A673 (cell line): ENCODE data around the gene NBR1. TPM values are rescaled to one million over a fixed set of nuclear protein-coding genes. Genes with fewer than 3 reads are reported as not detected.

Source experiments
- BruUV-seq: library from RNA; stranded (reverse); fragments of 400-500 nt; replicated peaks from 2 replicates; lab custom pipeline; 2021; lab: Mats Ljungman, UMichigan
- CTCF ChIA-PET: fragments of 300-600 bp; sonication (Branson Sonifier 250); formaldehyde crosslinking; loops from one replicate; lab custom pipeline; 2022; ENCODE audit warnings: antibody characterized with exemption; lab: Charles Lee
- POLR2A ChIA-PET: fragments of 300-600 bp; sonication (Branson Sonifier 250); formaldehyde crosslinking; loops from one replicate; lab custom pipeline; 2022; ENCODE audit warnings: antibody characterized with exemption; ENCODE audit not compliant: low non-redundant PET; lab: Charles Lee
- DNase-seq: peaks from one replicate; pipeline ENCODE4 v3.0.0-alpha.2; 2015; ENCODE audit warnings: low spot score
- H3K27ac ChIP-seq: fragments of 200-600 bp; sonication (generic); 2 replicates; pipeline ENCODE4 v1.5.1; 2016; ENCODE audit warnings: mixed run types, low read depth, mild to moderate bottlenecking, mixed read lengths, antibody characterized with exemption, low read length; ENCODE audit not compliant: poor library complexity, severe bottlenecking
- H3K27me3 ChIP-seq: fragments of 200-600 bp; sonication (generic); replicated peaks from 2 replicates; pipeline ENCODE4 v1.6.1; 2017; ENCODE audit warnings: mixed run types, low read depth, mild to moderate bottlenecking, mixed read lengths, antibody characterized with exemption, low read length; ENCODE audit not compliant: insufficient read depth, poor library complexity
- H3K36me3 ChIP-seq: fragments of 200-600 bp; sonication (generic); 2 replicates; pipeline ENCODE4 v1.6.1; 2016; ENCODE audit warnings: mixed run types, mild to moderate bottlenecking, mixed read lengths, antibody characterized with exemption, low read length; ENCODE audit not compliant: insufficient read depth, poor library complexity, severe bottlenecking
- H3K4me1 ChIP-seq: fragments of 200-600 bp; sonication (generic); 2 replicates; pipeline ENCODE4 v1.6.1; 2017; ENCODE audit warnings: mixed run types, mild to moderate bottlenecking, mixed read lengths, antibody characterized with exemption, low read length; ENCODE audit not compliant: insufficient read depth, poor library complexity, severe bottlenecking
- H3K4me3 ChIP-seq: fragments of 200-600 bp; sonication (generic); 2 replicates; pipeline ENCODE4 v1.5.1; 2016; ENCODE audit warnings: low read depth, mixed run types, mild to moderate bottlenecking, mixed read lengths, low read length; ENCODE audit not compliant: poor library complexity, severe bottlenecking
- H3K9me3 ChIP-seq: fragments of 200-600 bp; sonication (generic); 2 replicates; pipeline ENCODE4 v1.6.1; 2016; ENCODE audit warnings: mixed run types, low read depth, mild to moderate bottlenecking, mixed read lengths, antibody characterized with exemption, low read length; ENCODE audit not compliant: poor library complexity, severe bottlenecking
- EZH2 ChIP-seq: fragments of 200-600 bp; sonication (generic); IDR thresholded peaks from 2 replicates; pipeline ENCODE4 v1.6.1; 2017; ENCODE audit warnings: borderline replicate concordance, low read depth, mild to moderate bottlenecking, mixed read lengths, antibody characterized with exemption, low read length; ENCODE audit not compliant: poor library complexity, severe bottlenecking
- intact Hi-C: fragments of 100-400 bp; cut with micrococcal nuclease; formaldehyde crosslinking; loops from one replicate; pipeline ENCODE4 v1.10.0; 2022; ENCODE audit not compliant: unreplicated experiment
- total RNA-seq: library from RNA; stranded (reverse); gene quantifications from 2 replicates; pipeline ENCODE4 v1.2.3, GENCODE V29; 2021
- TF ChIP-seq, protein P1 (sequence below): fragments of 300-800, 200-600 bp; sonication (generic); conservative IDR thresholded peaks from 2 replicates; pipeline ENCODE4 v1.5.1; 2017; ENCODE audit warnings: low read depth, mild to moderate bottlenecking, antibody characterized with exemption, low read length, moderate library complexity, mixed read lengths

NBR1 gene
- total RNA-seq, 1 experiment from 2014 or later, result 19.5 TPM

DNA sequence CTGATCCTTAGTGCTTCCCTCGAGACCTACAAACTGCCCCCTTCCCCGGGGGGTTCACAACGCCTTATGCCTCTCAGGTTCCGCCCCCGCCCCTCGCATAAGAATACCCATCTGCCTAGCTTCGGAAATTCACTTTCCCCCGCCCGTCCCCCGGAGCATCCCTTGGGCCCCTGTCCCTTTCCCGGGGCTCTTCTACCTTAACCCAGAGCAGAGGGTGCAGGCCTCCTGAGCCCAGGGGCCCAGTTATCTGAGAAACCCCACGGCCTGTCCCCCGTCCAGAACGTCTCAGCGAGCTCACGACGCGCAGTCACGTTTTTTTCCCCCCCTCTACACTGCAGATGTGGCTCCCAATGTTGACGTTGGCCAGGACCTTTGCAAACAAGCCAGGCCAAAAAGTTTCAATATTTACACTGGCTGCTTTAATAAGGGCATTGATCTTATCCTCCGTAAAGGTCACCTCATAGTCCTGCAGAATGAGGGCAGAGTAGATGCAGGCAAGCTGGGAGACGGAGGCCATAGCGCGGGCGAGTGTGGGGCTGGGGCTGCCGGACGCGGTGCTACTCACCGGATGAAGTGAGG lies 1.4 kb upstream of the NBR1 start:
- H3K27ac ChIP-seq, result peak overlapping the region; percentile 82
- peaks cover 9% of the 10 kb centered on the region for H3K4me1 ChIP-seq
- H3K4me3 ChIP-seq, result peak overlapping the region; percentile 62
- no TSS peak for BruUV-seq
- CTCF ChIA-PET, result no interaction called here
- DNase-seq, result peak; percentile 17
- no peaks in the 10 kb centered on the region for H3K36me3 ChIP-seq
- TF ChIP-seq EZH2, result no peak
- TF ChIP-seq, protein P1, sequence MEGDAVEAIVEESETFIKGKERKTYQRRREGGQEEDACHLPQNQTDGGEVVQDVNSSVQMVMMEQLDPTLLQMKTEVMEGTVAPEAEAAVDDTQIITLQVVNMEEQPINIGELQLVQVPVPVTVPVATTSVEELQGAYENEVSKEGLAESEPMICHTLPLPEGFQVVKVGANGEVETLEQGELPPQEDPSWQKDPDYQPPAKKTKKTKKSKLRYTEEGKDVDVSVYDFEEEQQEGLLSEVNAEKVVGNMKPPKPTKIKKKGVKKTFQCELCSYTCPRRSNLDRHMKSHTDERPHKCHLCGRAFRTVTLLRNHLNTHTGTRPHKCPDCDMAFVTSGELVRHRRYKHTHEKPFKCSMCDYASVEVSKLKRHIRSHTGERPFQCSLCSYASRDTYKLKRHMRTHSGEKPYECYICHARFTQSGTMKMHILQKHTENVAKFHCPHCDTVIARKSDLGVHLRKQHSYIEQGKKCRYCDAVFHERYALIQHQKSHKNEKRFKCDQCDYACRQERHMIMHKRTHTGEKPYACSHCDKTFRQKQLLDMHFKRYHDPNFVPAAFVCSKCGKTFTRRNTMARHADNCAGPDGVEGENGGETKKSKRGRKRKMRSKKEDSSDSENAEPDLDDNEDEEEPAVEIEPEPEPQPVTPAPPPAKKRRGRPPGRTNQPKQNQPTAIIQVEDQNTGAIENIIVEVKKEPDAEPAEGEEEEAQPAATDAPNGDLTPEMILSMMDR, result no peak
- intact Hi-C loops, result loop anchor here (5.0 kb wide), 1 partner anchor 42 kb away; the partner anchor contains the start of gene BRCA1
- POLR2A ChIA-PET, result no interaction called here
- no peaks in the 10 kb centered on the region for H3K9me3 ChIP-seq
- no peaks in the 10 kb centered on the region for H3K27me3 ChIP-seq

DNA sequence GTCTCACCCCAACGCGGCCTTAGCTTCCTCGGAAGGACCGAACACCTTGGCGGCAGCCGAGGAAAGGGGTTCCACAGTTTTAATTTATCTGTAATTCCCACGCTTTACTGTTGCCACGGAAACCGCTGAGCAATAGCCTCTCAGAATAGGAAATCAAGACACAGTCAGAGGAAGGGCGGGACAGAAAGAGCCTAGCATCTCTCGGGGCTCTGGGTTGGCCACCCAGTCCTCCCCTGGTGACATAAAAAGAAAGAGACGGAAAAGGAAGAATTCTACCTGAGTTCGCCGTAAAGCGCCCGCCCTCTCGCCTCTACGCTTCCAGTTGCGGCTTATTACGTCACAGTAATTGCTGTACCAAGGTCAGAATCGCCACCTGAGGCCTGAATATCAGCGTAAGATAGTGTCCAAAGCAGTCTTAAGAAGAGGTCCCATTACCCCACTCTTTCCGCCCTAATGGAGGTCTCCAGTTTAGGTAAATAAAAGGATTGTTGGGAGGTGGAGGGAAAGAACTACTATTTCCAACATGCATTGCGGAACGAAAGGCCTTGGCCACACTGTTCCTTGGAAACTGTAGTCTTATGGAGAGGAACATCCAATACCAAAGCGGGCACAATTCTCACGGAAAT lies 761 bp upstream of the NBR1 start:
- POLR2A ChIA-PET, result no interaction called here
- no peaks in the 10 kb centered on the region for H3K36me3 ChIP-seq
- H3K4me3 ChIP-seq, result peak overlapping the region; percentile 62
- CTCF ChIA-PET, result no interaction called here
- intact Hi-C loops, result loop anchor here (5.0 kb wide), 1 partner anchor 43 kb away; the partner anchor contains the start of gene BRCA1
- H3K9me3 ChIP-seq, result no peaks in the 10 kb centered on the region
- peak; percentile 90 for DNase-seq
- peaks cover 9% of the 10 kb centered on the region for H3K4me1 ChIP-seq
- H3K27me3 ChIP-seq, result no peaks in the 10 kb centered on the region
- H3K27ac ChIP-seq, result peak overlapping the region; percentile 82
- TF ChIP-seq, protein P1, result no peak
- no peak for TF ChIP-seq EZH2
- no TSS peak for BruUV-seq

DNA sequence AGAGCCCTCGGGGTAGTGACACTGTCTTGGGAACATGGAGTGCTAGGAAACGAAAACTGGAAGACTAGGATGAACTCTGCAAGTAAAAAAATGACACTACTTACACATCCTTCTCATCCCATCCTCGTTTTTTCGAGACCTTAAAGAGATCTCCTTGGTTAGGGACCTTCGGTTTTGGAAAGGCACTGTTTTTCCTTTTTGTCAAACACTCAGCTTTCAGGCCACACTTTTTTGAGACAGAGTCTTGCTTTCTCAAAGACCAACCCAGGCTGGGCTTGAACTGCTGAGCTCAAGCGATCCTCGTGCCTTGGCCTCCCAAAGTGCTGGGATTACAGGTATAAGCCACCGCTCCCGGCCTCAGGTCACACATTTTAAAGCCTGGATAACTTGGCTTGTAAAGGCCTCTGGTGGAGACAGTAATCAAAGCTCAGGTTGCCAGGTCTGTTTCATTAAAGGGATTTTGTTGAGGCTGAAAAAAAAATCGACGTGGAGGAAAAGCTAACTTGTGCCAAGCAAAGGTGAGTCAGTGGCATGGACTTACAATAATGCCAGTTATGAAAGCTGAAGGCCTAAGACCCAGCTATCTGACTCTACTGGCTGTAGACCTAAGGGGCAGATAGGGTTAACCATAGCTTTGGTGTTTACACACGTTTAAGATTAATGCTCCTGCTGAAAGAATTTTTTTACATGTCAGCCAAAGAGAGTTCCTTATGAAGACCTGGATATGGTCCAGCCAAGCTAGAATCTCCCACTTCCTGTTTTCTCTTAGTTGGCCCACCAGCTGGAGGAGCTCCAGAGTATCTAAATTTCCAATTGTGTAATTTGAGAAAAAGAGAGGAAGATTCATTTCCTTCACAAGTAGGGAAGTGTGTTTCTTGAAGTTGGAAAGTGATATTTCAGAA lies 823 bp downstream of the NBR1 start:
- Histone ChIP-seq H3K9me3 (no peaks in the 10 kb centered on the region), H3K4me1 (peaks cover 9% of the 10 kb centered on the region), H3K36me3 (no peaks in the 10 kb centered on the region), H3K4me3 (peak overlapping the region; percentile 62), H3K27ac (peak overlapping the region; percentile 82), H3K27me3 (no peaks in the 10 kb centered on the region)
- intact Hi-C loops, result loop anchor here (5.0 kb wide), 1 partner anchor 45 kb away; the partner anchor contains the start of gene BRCA1
- CTCF ChIA-PET, result interaction anchor here (0.6 to 1.3 kb wide), 2 partner anchors 11 to 40 kb away, joined by 3 to 9 read pairs; partner anchors contain the start of gene TMEM106A
- DNase-seq, result peak; percentile 71
- POLR2A ChIA-PET, result interaction anchor here (0.6 kb wide), 1 partner anchor 196 kb away, joined by 5 read pairs; no protein-coding TSS in a partner anchor
- TSS peak; percentile 90 for BruUV-seq
- no peak for TF ChIP-seq EZH2
- TF ChIP-seq, protein P1, result peak; percentile 39
